CD4-positive, alpha-beta T cell treated with Interleukin-15 for 1 hour (primary cell): Measurements from ENCODE around the gene DNAJC18.
A peak's percentile ranks its signal among the peaks of the same experiment; 100 is the strongest.
"Not testable (repeated sequence)": the region's sequence is repeated elsewhere in the genome, so short reads cannot be mapped to it uniquely, and the experiment has no call there.

Experiments
- DNase-seq: peaks from one replicate; pipeline ENCODE4 v3.0.0-alpha.2; 2020

DNAJC18 gene

DNA sequence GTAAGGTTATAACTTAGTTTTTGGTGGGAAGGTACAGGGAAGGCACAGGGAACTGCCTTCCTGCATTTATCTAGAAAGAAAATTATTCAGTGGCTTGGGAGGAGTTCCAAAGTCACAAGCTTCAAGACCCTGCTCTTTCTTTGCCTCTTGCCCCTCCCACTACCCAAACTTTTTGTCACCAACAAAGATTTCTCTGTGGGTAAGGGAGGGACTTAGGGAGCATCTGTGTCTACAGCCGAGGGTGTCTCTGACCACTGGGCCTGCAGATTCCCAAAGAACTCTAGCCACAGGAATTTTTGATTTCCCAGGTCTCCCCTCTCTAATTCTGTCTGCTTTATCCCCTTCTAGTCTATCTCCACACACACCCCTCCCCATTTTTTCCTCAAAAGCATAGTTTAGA is 21.1 kb upstream of the DNAJC18 start:
- DNase-seq: no peak

DNA sequence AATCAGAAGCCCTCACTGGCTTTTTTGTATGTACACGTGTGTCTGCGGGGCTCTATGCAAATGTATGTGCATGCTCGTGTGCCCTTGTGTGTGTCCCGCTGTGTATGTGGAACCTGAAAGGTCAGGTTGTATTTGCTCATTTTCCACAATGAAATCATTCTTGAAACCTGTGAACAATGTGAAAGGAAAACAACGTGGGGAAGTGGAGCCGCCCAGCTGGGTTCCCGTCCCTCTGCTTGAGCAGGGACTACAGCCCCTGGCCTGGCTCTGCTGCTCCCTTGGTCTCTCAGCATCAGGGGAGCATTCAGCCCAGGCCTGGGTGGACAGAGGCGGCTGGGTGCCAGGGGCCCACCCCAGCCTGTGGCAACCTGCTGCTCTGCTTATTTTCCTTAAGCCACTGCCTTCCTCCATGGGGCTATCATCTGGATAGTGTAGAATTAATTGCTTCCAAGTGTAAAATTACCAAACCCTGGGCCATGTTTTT is 20.2 kb upstream of the DNAJC18 start:
- no peak for DNase-seq

DNA sequence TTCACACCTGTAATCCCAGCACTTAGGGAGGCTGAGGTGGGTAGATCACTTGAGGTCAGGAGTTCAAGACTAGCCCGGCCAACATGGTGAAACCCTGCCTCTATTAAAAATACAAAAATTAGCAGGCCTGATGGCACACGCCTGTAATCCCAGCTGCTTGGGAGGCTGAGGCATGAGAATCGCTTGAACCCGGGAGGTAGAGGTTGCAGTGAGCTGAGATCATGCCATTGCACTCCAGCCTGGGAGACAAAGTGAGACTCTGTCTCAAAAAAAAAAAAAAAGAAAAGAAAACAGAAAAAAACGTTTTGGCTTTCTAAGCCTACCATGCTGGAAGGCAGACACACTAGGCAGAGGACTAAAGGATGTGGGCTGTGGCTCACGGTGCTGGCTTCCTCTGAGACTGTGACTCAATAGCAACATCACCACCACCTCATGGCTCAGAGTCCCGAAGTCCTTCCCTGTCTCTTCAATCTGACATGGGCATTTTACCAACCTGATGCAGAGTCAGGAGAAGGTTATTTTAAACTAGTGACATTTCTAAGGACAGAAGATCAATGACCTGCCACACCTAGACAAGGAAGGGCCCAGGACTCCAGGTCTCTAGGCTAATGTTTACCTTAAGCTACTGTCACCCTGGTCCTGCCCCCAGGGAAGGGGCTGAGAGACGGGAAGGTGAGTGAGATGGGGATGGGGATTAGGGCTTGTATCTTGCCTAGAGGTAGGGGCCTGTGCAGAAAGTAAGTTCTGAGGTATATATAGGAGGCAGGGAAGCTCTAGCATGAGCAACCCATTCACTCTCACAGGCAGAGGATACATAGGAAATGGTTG is 19.5 kb upstream of the DNAJC18 start:
- peak; percentile 84 for DNase-seq

DNA sequence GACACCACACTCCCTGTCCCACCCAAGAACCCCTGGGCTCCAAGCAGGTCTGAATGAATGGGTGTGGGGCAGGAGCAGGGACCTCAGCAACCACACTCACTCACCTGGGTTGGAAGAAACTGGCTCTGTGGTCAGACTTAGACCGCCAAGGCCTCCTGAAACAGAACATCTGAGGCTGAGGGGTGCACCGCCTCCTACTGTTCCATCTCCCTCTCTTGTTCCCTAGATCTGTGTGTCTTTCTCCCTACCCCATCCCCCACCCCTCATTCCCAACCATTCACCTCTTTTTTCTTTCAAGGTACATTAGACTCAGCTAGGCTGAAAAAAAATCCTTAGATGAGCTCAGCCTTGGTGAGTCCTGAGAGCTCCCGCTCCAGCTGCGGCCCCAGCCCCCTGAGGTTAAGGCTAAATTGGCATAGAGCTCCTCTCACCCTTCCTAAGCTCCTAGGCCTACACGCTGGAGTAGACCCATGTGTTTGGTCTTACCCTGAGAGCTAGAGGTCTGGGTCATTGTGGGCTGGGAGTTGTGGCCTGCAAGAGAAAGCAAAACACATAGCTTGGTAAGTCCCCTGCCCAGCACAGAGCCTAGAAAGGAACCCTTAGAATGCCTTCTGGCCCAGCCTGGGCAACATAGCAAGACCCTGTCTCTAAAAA is 18.5 kb upstream of the DNAJC18 start:
- DNase-seq: no peak

DNA sequence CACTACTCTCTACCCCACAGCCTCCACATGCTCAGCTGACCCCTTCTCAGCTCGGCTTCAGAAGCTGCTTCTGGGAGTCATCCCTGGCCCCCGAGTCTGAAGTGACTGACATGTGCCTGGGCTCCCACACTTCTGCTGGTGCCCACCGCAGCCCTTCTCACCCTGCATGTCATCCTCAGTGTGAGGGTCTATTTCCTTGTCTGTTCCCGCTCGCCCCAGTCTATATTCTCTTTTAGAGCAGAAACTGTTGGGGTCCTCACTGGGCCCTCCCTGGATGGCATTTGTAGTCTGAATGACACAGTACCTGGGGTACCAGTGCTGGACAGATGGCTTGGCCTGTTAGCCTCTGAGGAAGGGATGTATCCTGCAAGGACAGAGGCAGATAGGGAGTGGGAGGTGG is 17.9 kb upstream of the DNAJC18 start:
- no peak for DNase-seq

- no peak for DNase-seq
These were observed 17.5 kb upstream of the DNAJC18 start for GRCh38 chr5:139456776-139457175.

DNA sequence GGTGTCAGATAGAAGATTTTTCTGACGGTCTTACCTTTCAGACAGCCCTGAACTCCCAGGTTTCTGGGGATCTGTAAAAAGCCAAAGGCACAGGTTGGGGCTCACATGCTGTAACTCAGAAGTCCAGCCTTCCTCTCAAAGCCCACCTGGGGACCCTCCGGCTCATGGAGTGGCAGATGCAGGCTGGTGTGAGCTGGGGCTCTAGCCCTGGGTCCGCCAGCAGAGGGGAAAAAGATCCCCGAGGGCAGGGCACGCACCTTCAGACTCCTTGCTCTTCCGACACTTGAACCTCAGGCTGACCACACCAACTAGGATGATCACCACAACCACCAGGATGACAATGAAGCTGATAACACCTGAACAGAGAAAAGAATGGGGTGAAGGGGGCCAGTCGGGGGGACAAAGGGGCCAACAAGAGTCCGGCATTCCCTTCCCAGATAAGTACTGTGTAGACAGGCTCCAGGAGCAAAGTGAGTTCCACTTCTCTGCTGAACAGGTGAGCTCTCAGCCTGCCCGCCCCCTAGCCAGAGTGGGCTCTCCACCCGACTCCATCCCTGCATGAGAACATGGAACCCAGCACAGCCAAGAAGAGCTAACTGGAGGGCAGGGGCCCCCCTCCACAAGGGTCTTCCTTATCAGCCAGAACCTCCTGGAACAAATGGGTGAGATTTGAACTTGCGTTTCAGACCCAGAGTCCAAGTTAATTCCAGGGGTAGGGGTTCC is 15.4 kb upstream of the DNAJC18 start:
- no peak for DNase-seq

GRCh38 chr5:139453683-139454567 is 14.6 kb upstream of the DNAJC18 start:
- DNase-seq: peak; percentile 67

- DNase-seq: no peak
These were observed 12.7 kb upstream of the DNAJC18 start for GRCh38 chr5:139451878-139452660.

GRCh38 chr5:139451176-139451575 is 11.9 kb upstream of the DNAJC18 start:
- DNase-seq: no peak

DNA sequence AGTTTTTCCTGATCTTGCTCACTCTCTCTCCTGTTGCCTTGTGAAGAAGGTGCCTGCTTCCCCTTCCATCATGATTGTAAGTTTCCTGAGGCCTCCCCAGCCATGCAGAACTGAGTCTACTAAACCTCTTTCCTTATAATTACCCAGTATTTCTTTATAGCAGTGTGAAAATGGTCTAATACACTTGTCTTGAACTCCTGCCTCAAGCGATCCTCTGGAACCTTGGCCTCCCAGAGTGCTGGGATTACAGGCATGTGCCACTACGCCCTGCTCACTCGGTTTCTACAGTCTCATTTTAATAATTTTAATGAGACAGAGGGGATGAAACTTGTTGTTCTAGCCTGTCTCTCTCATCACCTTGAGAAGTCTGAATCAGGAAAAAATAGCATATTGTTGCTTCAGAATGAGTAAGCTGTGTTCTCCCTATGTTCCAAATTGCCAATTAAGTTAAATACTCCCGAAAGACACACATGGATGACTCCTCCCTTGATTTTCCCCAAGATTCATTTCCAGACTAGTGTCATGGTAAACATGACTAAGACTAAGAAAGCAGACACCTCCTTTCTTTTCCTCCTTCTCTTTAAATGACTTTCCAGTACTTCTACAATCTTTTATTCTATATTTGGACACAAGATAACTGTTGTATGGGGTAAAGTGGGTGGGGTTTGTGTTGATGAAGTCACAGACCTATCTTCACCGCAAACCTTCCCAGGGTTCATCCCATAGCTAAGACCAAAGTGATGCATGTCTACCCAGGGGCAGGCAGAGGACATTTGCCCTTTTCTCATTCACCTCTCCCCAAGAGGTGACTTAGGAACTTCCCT is 7.8 kb upstream of the DNAJC18 start:
- DNase-seq: no peak

GRCh38 chr5:139445325-139446170 is 6.2 kb upstream of the DNAJC18 start:
- no peak for DNase-seq

DNA sequence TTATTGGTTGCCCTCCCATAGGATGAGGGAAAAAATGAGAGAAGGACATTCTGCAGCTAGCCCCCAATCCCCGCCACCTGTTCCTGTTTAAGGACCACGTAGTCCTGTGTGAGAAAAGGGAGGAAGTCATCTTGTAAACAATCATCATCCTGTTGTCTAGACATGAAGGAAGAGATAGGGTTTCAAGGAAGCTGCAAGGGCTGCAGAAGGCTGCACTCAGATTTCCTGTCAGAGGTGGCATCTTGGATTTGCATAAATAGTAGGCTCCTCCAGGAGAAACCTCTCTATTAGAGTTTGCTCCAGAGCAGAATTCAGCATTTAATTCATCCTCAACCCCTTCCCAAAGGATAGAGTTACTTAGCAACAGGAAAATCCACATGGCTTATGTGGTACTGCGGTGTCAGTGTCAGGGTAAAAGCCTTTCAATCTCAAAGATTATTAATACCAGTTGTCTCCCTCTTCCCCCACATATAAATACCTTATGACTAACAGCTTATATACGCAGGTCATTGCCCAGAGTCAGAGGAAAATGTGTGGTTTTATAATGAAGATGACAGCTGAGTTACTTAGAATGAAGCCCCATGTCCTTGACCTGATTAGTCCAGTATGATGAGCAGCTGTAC is 4.6 kb upstream of the DNAJC18 start:
- no peak for DNase-seq

- not testable (repeated sequence) for DNase-seq
These were observed 1.1 kb upstream of the DNAJC18 start for GRCh38 chr5:139440416-139440815.

GRCh38 chr5:139438707-139439012 is 665 bp downstream of the DNAJC18 start:
- DNase-seq: no peak

GRCh38 chr5:139435676-139436075 is 3.6 kb downstream of the DNAJC18 start:
- no peak for DNase-seq

- DNase-seq: no peak
These were observed 7.6 kb downstream of the DNAJC18 start for GRCh38 chr5:139431706-139432105.

DNA sequence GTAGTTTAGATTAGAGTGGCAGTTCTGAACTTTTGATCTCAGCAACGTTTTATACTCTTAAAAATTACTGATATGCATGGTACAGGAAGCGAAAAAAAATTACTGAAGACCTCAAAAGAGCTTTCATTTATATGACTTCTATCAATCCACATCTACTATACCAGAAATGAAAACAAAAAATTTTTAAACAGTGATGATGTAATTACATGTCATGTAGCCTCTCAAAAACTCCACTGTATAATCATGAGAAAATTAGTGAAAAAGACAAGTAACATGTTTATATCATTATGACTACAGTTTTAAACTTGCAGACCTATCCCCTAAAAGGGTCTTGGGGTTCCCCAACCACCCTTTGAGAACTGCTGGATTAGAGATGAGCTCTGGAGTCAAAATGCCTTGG is 9.3 kb downstream of the DNAJC18 start:
- DNase-seq: no peak

DNA sequence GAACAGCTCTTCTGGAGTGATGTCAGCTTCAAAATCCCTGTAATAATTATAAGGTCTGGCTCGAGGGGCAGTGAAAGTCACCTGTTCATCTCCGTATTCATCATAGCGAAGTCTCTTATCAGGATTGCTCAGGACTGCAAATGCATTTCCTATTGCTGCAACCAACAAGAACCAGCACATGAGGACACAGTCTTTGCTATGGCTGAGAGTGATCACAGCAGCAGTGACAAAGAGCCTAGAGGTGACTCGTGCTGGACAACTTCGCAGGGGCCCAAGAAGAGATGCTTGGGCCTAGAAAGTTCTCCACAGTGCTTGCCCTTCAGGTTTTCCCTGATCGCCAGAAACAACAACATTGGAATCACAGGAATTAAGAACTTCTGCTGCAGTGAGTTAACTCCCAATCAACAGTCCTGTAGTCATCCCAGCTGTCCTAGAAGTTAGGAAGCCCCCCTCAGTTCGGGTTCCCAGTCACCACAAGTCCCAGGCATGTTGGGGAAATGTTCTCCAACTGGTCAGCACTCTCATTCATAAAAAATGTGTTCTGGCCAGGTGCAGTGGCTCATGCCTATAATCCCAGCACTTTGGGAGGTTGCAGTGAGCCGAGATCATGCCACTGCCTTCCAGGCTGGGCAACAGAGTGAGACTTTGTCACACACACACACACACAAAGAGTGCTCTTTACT is 13.0 kb downstream of the DNAJC18 start:
- DNase-seq: no peak
